GM12875 (cell line): ENCODE data around the gene ANTKMT.

Source experiments
- H3K4me3 ChIP-seq: one replicate; pipeline ENCODE4 v1.5.1; 2011; ENCODE audit warnings: low read depth, low read length, control low read depth
- TF ChIP-seq, protein P1 (sequence below): IDR thresholded peaks from 2 replicates; pipeline ENCODE4 v1.5.1; 2011; ENCODE audit warnings: low read depth, mild to moderate bottlenecking, control low read depth, inconsistent platforms, low read length, moderate library complexity, borderline replicate concordance; ENCODE audit not compliant: insufficient read depth

ANTKMT gene, protein sequence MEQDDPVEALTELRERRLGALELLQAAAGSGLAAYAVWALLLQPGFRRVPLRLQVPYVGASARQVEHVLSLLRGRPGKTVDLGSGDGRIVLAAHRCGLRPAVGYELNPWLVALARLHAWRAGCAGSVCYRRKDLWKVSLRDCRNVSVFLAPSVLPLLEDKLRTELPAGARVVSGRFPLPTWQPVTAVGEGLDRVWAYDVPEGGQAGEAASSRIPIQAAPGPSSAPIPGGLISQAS

DNA sequence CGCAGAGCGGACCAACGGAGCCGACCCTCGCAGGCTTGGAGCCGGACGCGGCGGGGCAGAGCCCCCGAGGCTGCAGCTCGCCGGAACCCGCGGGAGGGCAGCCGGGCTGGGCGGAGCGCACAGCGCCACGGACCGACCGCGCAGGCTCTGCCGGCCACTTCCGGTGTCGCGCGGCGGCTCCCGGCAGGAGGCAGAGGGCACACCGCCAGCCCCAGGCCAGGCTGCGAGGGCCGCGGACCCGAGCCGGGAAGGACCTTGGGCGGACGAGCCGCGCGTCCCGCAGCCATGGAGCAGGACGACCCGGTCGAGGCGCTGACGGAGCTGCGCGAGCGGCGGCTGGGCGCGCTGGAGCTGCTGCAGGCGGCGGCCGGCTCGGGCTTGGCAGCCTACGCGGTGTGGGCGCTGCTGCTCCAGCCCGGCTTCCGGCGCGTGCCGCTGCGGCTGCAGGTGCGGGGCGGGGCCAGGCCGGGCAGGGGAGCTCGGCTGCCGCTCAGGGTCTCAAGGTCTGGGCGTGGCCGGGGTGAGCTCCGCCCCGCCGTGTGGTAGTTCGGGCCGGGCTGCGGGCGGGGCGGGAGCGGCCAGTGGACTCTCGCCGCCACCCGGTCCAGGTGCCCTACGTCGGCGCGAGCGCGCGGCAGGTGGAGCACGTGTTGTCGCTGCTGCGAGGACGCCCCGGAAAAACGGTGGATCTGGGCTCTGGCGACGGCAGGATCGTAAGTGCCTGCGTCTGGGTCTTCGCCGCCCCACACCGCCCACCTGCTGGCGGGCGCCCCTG, at the start of gene ANTKMT:
TSS of gene ANTKMT (plus strand) at position 157 of the 775 bp plus-strand sequence. CDS start at position 286, 129 bp downstream.
- peak within 1 kb of the TSS; percentile 92 for H3K4me3 ChIP-seq
- TF ChIP-seq, protein P1, sequence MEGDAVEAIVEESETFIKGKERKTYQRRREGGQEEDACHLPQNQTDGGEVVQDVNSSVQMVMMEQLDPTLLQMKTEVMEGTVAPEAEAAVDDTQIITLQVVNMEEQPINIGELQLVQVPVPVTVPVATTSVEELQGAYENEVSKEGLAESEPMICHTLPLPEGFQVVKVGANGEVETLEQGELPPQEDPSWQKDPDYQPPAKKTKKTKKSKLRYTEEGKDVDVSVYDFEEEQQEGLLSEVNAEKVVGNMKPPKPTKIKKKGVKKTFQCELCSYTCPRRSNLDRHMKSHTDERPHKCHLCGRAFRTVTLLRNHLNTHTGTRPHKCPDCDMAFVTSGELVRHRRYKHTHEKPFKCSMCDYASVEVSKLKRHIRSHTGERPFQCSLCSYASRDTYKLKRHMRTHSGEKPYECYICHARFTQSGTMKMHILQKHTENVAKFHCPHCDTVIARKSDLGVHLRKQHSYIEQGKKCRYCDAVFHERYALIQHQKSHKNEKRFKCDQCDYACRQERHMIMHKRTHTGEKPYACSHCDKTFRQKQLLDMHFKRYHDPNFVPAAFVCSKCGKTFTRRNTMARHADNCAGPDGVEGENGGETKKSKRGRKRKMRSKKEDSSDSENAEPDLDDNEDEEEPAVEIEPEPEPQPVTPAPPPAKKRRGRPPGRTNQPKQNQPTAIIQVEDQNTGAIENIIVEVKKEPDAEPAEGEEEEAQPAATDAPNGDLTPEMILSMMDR, result 0 out of 2 replicates have a peak, but pooled peaks have one; percentile 2

DNA sequence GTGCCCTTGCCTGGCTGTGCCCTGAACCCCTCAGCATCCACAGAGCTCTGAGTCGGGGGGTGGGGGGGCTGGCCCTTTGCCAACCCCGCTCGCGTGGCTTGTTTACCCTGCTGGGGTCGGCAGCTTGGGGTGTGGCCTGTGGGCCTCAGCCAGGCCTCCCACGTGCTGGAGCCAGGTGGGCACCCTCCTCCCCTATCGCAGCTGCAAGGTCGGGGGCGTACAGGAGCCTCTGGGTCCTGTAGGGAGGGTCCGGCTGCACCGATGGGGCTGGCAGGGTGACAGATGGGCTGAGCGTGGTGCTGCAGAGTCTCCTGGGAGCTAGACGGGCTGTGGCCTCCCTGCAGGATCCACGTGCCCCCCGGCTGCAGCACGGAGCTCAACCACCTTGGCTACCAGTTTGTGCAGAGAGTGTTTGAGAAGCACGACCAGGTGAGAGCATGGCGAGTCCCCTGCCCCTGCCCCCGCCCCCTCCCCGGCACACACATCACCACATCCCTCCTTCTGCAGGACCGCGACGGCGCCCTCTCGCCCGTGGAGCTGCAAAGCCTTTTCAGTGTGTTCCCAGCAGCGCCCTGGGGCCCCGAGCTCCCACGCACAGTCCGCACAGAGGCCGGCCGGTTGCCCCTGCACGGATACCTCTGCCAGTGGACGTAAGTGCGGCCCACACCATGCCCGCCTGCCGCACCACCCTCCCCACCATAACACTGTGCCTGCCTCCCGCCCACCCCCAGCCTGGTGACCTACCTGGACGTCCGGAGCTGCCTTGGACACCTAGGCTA, 49.4 kb upstream of the ANTKMT start:
- TF ChIP-seq, protein P1, result no peak
- no peak overlapping the region for H3K4me3 ChIP-seq

DNA sequence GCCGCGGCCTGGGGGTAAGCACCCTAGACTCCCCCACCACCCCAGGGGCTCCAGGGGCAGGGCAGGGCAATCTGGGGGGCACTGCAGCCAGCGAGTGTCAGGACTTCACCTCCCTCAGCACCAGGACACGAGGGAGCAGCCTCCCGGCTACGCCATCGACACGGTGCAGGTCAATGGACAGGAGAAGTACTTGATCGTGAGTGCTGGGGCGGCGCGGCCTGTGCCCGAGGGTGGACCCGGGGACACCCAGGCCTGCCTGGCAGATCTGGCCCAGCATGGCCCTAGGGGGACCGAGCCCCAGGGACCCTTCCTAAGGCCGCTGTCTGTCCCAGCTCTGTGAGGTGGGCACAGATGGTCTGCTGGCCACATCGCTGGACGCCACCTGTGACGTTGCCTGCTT, 48.6 kb upstream of the ANTKMT start:
- H3K4me3 ChIP-seq, result no peak overlapping the region
- TF ChIP-seq, protein P1, result no peak

DNA sequence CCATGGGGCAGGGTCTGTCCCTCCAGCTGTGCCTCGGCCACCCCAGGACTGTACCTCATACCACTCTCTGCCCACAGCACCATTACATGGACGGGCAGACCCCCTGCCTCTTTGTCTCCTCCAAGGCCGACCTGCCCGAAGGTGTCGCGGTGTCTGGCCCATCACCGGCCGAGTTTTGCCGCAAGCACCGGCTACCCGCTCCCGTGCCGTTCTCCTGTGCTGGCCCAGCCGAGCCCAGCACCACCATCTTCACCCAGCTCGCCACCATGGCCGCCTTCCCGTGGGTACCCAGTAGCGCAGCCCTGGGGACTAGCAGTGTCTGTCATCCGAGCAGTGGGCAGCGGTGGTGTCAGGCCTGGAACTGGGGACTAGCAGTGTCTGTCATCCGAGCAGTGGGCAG, 48.1 kb upstream of the ANTKMT start:
- H3K4me3 ChIP-seq, result no peak overlapping the region
- TF ChIP-seq, protein P1, result no peak

DNA sequence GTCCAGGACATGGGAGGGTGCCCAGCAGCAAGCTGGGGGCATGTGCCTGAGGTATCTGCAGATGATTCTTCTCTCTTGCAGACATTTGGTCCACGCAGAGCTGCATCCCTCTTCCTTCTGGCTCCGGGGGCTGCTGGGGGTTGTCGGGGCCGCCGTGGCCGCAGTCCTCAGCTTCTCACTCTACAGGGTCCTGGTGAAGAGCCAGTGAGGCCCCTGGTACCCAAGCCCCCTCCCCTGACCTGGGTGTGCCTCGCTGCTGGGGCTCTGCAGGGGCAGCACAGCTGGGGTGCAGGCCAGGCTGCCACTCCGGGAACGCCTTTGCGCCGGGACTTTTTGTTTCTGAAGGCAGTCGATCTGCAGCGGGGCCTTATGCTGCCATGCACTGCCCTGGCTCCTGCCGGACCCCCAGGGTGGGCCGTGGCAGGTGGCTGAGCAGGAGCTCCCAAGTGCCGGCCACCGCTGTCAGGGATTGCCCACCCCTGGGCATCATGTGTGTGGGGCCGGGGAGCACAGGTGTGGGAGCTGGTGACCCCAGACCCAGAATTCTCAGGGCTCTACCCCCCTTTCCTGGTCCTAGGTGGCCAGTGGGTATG, 47.5 kb upstream of the ANTKMT start:
- no peak overlapping the region for H3K4me3 ChIP-seq
- TF ChIP-seq, protein P1, result no peak

DNA sequence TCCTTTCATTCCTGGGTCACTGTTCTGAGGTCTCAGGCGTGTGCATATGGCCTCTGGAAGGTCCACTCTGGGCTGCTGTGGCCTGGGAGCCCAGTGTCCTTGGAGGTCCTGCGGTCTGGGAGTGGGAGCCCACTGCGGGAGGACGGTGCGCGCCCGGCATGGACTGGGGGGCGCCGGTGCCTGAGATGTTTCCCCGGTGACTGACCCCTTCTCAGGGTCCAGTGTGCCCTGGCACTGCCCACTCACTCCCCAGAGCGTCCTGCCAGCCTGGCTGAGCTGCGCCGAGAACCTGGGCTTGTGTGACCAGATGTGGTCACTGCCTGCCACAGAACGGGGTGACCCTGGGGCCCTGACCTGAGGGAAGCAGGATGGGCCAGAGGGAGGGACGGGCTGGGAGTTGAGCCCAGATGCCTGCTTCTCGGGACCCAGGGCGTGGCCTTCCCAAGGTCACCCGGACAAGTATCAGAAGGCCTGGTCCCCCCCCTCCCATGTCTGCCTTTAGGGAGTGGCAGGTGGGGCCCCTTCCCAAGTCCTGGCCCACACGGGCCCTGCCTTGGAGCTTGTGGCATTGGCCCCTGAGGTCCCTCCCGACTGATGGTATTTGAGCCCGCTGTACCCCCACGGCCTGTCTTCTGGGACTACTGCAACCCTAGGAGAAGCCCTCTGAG, 46.6 kb upstream of the ANTKMT start:
- no peak overlapping the region for H3K4me3 ChIP-seq
- TF ChIP-seq, protein P1, result no peak
